Measurements from ENCODE around the gene NAPEPLD. TPM values are rescaled to one million over a fixed set of nuclear protein-coding genes. Genes with fewer than 3 reads are reported as not detected.
"Not testable (repeated sequence)": the region's sequence is repeated elsewhere in the genome, so short reads cannot be mapped to it uniquely, and the experiment has no call there.

Gene NAPEPLD
- total and polyA plus RNA-seq, 8 donors: 3.3 to 84.9 (median 27.9) TPM

- intact Hi-C loops (cut with DNase I; ENCODE audit: low total_unique reads): no loop called here
- Histone ChIP-seq H3K4me1 (peaks cover 4 to 47% (median 33%) of the 10 kb centered on the region in 4 donors), H3K27ac (peak overlapping the region; percentile 93 to 98 (median 96))
Measured at GRCh38 chr7:103150192-103150591, 1.3 kb upstream of the NAPEPLD start.

GRCh38 chr7:103149808-103150180 lies 895 bp upstream of the NAPEPLD start:
- intact Hi-C loops (cut with DNase I; ENCODE audit: low total_unique reads): loop anchor here (10.0 kb wide), 1 partner anchor 75 kb away; the partner anchor contains the start of genes ARMC10 and FBXL13

More at GRCh38 chr7:103150192-103150591, 1.3 kb upstream of the NAPEPLD start:
- no peaks in the 10 kb centered on the region for H3K27me3 ChIP-seq
- H3K4me3 ChIP-seq: no peak overlapping the region
- no peaks in the 10 kb centered on the region for H3K36me3 ChIP-seq
- DNase-seq: peak in 1 of 2 donors; percentile 87
- TF ChIP-seq CTCF (IDR thresholded peaks at IDR 0.05): no peak
- TF ChIP-seq EP300 (IDR thresholded peaks at IDR 0.05): no peak
- peak in 2 of 3 donors; percentile 67 to 73 for TF ChIP-seq POLR2AphosphoS5 (IDR thresholded peaks at IDR 0.05)
- H3K9me3 ChIP-seq: no peaks in the 10 kb centered on the region

GRCh38 chr7:103148131-103148993 lies 537 bp downstream of the NAPEPLD start:
- TF ChIP-seq POLR2A (IDR thresholded peaks at IDR 0.05) (no peak), CTCF (IDR thresholded peaks at IDR 0.05) (no peak), EP300 (IDR thresholded peaks at IDR 0.05) (no peak), POLR2AphosphoS5 (IDR thresholded peaks at IDR 0.05) (no peak)
- 1 to 5% (median 2%) methylated on average over 13 of the region's 13 CpGs for WGBS, 5 donors
- H3K36me3 ChIP-seq: no peaks in the 10 kb centered on the region
- peaks cover 4 to 47% (median 36%) of the 10 kb centered on the region in 4 donors for H3K4me1 ChIP-seq
- no peaks in the 10 kb centered on the region for H3K9me3 ChIP-seq
- peak overlapping the region; percentile 64 to 87 (median 68) for H3K4me3 ChIP-seq
- no peaks in the 10 kb centered on the region for H3K27me3 ChIP-seq
- peak overlapping the region; percentile 94 to 98 (median 96) for H3K27ac ChIP-seq
- intact Hi-C loops (cut with DNase I; ENCODE audit: low total_unique reads): loop anchor here (10.0 kb wide), 1 partner anchor 74 kb away; the partner anchor contains the start of genes ARMC10 and FBXL13
- peak in 1 of 2 donors; percentile 66 for DNase-seq

More at GRCh38 chr7:103149808-103150180, 895 bp upstream of the NAPEPLD start:
- H3K27ac ChIP-seq: peak overlapping the region; percentile 94 to 98 (median 96)
- no peak for DNase-seq
- no peaks in the 10 kb centered on the region for H3K36me3 ChIP-seq
- H3K4me3 ChIP-seq: peak overlapping the region; percentile 64 to 87 (median 68)
- H3K9me3 ChIP-seq: no peaks in the 10 kb centered on the region
- 35 to 66% (median 43%) methylated on average over 11 of the region's 11 CpGs for WGBS, 5 donors
- TF ChIP-seq CTCF (IDR thresholded peaks at IDR 0.05) (no peak), POLR2A (IDR thresholded peaks at IDR 0.05) (no peak), EP300 (IDR thresholded peaks at IDR 0.05) (no peak), POLR2AphosphoS5 (IDR thresholded peaks at IDR 0.05) (no peak)
- H3K4me1 ChIP-seq: peaks cover 4 to 47% (median 33%) of the 10 kb centered on the region in 4 donors
- no peaks in the 10 kb centered on the region for H3K27me3 ChIP-seq

GRCh38 chr7:103144754-103145153 lies 4.1 kb downstream of the NAPEPLD start:
- not testable (repeated sequence) for H3K27me3 ChIP-seq, H3K36me3 ChIP-seq, H3K27ac ChIP-seq, DNase-seq, H3K9me3 ChIP-seq, H3K4me3 ChIP-seq
- H3K4me1 ChIP-seq: peaks cover 4 to 58% (median 41%) of the 10 kb centered on the region in 4 donors
- 94 to 99% (median 97%) methylated on average over 2 of the region's 2 CpGs for WGBS, 5 donors
- intact Hi-C loops (cut with DNase I; ENCODE audit: low total_unique reads): loop anchor here (10.0 kb wide), 1 partner anchor 70 kb away; the partner anchor contains the start of genes ARMC10 and FBXL13

Measured in stomach (tissue), 9 donors.